GM19452 (cell line): ENCODE results near the gene GNG12.
"Not testable (repeated sequence)": the region's sequence is repeated elsewhere in the genome, so short reads cannot be mapped to it uniquely, and the experiment has no call there.

Experiments
- ATAC-seq: cut with Tn5 transposase; IDR thresholded peaks from one replicate; pipeline ENCODE4 v1.9.1; 2021; ENCODE audit not compliant: unreplicated experiment

The GNG12 gene

DNA sequence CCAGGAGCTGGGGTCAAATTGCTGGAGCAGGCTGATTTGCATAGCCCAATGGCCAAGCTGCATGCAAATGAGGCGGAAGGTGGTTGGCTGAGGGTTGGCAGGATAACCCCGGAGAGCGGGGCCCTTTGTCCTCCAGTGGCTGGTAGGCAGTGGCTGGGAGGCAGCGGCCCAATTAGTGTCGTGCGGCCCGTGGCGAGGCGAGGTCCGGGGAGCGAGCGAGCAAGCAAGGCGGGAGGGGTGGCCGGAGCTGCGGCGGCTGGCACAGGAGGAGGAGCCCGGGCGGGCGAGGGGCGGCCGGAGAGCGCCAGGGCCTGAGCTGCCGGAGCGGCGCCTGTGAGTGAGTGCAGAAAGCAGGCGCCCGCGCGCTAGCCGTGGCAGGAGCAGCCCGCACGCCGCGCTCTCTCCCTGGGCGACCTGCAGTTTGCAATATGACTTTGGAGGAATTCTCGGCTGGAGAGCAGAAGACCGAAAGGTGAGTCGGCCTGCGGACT lies 148.2 kb downstream of the GNG12 start, which contains the start of gene GADD45A:
Gene GADD45A (plus strand): TSS at position 135 of the 491 bp plus-strand sequence. CDS start 294 bp downstream, at position 429.
- ATAC-seq: peak; percentile 81

DNA sequence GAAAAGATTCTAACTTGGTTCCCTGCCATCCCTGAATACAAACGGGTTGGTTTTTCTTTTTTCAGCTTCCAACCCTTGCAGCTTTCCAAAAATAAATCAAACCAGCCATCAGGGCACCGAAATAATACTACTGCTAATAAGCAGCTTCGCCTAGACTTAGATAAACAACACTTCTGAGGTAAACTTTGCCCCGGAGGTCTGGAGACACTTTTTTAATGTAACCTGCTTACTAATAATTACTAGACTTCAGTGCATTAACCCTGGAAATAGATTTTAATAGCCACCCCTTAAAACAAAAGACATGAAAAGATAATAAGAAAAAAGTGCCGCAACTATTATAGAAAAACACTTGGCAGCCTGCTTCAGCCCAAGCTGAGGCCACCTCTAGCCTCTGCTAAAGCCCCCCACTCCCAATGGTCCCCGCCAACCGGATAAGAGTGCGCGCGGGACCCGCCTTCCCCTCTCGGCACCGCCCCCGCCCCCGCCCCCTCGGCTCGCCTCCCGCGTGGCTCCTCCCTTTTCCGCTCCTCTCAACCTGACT lies 148.7 kb downstream of the GNG12 start:
- no peak for ATAC-seq

DNA sequence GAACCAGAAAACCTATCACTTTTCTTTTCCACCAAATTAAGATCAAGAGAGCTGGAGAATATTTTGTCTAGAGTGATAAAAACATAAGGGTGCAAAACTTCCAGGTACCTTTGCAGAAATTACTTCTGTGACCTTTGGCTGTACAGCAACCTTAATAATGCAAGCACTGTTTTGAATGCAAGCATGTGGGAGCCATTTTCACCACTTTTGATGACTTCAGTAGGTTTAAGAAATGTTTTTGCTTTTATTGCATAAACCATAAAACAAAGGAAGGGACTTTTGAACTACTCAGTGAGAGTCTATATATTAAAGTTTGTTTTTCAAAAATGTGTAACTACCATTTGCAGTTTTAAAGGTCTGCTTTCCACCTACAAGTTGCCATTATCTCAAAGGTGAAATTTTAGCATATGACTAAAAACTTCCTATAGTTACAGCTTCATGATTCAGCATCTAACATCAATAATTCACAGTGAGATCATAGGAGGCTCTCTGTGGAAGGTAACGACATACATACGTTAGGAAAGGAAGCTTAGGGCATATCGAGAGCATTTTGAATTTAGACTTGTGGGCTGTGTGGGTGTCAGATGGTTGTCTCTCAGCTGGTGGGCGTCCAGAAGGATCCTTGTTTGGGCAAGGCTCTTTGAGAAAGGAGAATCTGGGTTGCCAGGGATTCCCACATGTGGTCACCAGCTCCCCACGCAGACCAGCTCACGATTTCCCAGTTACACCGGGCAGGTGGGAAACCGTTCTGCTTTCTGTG lies 149.3 kb downstream of the GNG12 start:
- no peak for ATAC-seq

DNA sequence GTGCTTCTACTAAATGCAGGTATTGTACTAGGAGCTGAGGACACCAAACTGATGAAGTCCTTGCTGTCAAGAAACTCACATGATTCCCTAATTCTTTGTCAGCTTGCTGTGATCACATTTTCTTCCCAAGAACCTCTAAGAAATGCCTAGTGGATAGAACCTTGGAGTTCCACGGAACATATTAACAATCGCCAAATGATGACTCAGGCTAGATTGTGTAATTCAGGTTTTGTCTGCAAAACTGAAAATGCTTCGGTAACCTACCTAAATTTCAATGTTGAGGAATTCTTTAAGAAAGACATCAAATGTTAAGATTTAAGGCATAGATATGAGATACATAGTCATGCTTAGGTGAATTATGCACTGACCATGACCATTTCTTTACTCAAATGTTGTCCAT lies 150.0 kb downstream of the GNG12 start:
- ATAC-seq: no peak

DNA sequence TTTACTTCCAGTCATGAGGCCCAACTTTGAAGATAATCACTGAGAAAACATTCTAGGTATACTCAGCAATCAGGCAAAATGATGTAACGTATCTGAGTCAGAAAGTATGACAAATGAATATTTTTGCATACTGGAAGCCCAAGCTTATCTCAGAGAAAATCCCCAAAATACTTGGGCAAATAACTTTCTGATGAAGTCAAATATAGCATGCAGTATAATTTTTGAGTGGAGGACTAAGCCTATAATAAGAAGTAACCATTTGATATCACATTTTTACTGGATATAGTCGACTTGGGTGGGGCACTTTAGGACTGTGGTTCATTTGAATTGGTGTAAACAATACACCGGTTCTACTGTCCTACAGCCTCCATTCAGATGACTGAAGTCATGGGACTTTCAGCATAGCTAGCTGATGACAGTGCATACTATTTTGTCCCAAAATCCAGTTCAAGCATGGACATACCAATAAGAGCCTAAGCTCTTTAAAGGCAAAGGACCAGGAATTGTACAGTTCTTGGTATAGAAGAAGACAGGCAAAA lies 150.5 kb downstream of the GNG12 start:
- no peak for ATAC-seq

DNA sequence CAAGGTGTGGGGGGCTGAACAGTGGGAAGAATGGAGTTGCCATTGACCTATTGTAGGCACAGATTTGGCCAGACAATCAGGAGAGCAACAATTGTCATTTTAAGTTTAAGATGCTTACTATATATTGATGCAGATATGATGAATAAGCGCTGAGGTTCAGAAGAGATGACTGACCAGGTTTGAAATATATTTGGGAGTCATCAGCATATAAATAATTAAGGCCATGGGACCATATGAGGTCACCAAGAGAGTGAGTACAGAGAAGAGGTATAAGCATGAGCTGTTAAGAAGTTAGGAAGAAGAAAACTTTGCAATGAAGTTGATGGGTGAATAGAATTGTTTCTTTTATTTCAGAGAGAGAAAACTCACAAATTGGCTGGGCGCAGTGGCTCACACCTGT lies 152.8 kb downstream of the GNG12 start:
- ATAC-seq: no peak

DNA sequence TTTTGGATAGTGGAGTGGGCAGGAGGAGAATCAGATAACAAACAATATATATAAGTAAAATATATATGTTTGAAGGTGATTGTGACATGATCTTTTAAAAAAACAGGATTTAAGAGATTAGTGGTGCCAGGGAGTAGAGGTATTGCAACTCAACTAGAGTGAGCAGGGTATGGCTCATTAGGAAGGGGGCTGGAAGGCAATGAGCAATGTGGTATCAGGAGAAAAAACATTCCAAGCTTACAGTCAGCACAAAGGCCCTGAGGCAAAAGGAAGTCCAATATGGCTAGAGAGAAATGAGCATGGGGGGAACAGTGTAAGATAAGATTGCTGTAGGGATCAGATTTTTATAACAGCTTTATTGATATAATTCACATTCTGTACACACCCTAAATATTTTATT lies 153.6 kb downstream of the GNG12 start:
- no peak for ATAC-seq

DNA sequence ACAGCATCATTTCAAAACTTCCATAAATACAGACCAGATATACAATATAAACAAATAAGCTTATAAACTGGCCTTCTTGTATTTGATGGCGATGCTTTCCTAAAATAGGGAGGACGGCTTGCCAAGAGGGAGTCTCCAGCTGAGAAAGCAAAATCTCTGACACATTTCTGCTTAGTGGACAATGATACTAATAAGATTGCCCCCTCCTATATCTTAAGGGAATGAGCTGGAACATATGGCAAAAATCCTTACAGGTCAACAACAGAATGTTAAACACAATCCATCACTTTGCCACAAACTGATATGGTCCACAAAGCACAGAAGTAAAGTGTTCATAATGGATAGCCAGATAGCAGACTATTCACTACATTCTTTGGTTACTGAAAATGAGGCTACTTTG lies 155.3 kb downstream of the GNG12 start:
- ATAC-seq: no peak

DNA sequence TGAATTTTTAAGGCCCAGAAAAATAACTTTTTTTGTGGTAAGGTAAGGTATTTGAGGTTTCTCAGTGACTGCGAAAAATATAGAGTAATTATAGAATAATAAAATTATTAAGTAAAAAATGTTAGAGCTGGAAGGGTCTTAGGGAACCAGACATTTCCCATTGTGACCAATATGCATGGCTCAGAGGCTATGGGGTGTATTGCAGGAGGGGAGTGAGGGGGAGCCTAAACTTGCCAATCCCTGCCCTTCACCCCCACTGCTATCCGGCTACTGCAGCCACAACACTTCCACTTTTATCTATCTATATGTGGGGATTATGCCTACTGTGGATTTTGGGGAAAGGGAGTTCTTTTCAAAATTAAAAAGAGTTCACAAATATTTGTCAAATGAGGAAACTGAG lies 155.9 kb downstream of the GNG12 start:
- ATAC-seq: no peak

DNA sequence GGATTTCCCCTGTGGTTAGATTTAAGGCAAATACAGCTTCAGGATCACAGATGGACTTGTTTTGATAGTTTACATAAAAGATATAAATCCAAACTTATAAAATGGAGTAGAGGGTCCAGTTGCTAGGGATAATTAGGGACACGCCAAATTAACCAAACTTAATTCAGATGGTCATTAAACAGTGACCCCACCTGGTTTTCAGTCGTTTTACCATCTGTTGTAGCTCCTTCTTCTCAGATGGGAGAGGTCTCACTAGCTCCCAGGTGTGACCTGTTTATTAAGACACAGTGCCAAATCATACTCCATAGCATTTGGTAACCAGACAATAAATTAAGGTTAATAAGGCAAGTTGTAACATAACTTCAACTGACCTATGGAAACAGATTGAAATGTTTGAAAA lies 156.3 kb downstream of the GNG12 start:
- no peak for ATAC-seq

DNA sequence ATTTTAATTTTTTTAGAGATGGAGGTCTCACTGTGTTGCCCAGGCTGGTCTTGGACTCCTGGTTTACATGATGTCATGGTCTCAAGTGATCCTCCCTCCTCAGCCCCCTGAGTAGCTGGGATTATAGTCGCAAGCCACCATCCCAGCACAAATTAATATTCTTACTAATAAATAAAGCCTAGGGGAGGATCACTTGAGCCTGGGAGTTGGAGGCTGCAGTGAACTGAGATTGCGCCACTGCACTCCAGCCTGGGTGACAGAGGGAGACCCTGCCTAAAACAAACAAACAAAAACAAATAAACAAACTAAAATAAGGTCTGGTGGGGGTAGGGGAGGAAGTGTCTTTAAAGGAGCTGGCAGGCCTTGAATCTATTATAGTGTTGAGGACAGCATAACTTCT lies 157.0 kb downstream of the GNG12 start:
- ATAC-seq: no peak

DNA sequence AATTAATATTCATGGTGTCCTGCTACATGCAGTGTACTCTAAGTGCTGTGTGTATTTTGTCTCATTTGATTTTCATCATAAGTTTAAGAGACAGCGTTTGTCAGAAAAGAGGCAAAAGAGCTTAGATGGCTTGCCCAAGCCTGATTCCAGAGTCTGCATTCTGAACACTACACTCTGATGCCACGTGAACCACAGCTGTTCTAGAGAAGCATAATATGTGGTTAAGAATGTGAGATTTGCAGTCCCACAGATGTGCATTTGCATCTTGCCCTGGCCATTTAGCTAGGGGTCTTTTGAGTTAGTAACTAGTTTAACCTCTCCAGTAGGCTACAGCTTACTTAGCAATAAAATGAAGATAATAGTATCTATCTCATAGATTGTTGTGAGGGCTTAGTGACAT lies 157.5 kb downstream of the GNG12 start:
- ATAC-seq: no peak

DNA sequence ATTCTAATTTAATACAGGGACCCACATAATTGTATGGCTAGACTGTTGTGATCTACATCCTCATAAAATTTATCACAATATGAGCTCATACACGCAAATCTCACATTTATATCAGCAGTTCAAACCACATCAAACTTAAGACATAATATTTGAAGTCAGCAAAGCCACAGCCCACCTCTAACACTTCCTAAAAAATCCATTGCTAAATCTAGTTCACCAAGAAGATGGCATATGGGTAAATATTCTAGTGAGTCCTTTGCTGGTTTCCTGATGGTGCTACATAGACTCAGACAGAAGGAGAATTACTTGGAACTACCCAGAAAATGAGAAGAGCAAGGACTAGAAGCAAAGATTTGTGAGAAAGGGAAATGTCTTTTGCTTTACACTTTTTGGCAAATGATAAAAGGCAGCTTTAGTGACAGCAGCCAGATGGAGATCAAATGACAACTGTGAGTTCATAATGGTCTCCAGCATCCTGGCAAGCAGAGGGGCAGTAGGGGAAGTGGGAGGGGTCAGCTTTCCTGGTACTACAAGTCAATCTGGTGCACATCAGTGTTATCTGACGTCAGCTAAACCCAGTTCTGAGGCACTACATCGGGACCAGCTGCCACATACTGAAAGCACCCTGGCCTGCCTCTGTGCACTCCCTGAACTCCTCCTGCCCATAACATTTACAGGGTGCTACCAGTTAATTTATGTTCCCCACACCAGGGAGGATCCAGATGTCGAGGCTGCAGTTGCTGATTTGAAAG lies 158.8 kb downstream of the GNG12 start:
- peak; percentile 55 for ATAC-seq

DNA sequence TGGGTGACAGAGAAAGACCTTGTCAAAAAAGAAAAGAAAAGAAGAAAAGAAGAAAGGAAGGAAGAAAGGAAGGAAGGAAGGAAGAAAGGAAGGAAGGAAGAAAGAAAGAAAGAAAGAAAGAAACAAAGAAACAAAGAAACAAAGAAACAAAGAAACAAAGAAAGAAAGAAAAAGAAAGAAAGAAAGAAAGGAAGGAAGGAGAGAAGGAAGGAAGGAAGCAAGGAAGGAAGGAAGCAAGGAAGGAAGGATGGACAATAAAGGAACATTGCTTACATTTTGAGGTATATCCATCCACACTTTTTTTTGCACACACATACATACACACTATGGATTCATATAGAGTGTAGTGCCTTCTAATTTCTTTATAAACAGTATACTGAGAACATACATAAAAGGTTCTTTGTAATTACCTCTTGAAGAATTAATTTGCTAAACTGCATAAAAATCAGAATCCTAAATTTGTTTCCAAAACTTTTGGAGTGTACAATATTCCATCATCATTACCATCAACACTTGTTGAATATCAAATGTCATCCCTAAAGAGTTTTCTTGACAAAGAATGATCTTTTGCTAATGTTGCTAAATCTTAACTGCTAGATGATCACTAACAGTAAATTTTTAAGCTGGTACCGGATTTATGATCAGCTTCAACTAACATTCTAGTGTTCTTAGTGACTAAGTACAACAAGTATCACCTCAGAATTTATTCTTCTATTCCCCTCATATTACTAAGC lies 159.6 kb downstream of the GNG12 start:
- no peak for ATAC-seq

DNA sequence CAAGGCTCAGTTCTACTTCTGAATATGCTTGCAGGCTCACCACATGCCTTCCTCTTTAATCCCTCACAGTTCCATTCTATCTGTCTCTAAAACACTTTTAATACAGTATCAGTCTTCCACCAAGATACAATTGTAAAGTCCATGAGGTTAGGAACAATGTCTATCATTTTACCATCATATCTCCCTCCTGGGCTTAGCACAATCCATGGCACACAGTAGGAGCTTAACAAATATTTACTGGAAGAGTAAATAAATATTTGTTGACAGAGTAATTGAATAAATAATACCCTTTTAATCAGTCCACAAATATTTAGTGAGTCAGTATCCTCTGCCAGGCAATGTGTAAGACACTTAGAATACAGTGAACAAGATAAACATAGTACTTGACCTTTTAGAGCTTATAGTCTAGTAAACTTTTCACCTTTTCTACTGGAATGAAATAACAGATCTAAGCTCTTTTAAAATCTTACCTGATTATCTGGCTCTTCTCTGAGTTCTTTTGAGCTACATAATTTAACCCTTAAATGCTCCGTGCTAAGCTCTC lies 160.9 kb downstream of the GNG12 start:
- no peak for ATAC-seq

DNA sequence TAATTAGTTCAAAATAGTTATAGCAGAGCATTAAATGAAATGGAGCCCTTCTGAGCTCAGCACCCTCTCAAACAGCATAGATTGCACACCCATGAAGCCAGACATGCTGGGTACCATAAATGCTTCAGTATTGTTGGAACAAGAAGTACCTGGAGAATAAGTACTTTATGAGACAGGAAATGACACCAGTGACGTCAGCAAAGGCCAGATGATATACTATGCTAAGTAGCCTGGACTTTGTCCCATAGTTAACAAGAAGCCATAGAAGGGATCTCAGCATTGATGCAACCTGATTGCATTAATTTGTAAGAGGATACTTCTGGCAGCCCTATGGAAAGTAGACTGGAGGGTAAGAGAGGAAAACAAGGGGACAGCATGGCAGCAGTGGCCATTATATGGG lies 164.6 kb downstream of the GNG12 start:
- ATAC-seq: no peak

DNA sequence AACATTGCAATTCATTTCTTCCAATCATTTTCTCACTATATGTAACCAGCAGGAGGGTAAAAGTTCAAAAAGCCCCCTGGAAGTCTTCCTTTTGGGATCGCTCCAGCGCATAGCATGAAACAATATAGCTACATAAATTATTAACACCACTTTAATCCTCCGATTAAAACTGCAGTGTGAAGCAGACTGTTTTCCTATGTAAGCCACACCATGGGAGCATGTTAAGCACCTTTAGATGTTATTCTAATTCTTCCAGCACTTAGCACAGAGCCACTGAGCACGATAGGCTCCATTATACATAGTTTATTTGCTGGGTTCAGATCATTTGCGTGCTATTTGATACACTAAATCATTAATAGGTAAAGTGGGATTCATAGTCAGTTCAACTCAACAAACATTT lies 166.6 kb downstream of the GNG12 start:
- ATAC-seq: no peak

DNA sequence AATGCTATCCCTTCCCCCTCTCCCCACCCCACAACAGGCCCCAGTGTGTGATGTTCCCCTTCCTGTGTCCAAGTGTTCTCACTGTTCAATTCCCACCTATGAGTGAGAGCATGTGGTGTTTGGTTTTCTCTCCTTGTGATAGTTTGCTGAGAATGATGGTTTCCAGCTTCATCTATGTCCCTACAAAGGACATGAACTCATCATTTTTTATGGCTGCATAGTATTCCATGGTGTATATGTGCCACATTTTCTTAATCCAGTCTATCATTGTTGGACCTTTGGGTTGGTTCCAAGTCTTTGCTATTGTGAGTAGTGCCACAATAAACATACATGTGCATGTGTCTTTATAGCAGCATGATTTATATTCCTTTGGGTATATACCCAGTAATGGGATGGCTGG lies 168.0 kb downstream of the GNG12 start:
- not testable (repeated sequence) for ATAC-seq

DNA sequence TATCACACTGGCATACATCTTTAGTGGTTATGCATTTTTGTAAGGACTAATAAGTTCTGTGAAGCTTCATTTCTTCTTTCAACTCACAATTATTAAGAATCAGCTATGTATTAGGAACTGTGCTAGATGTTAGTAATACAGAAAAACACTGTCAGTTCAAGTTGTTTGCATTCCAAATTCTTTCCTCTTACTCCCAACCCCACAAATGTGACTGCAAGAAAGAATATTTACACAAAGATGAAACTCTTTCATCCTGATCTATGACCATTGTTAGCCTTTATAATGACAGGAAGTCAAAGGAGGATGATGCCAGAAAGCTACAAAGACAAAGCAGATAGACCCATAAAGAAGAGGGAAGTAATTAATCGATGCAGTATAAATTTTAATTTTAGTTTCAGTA lies 169.2 kb downstream of the GNG12 start:
- ATAC-seq: no peak

DNA sequence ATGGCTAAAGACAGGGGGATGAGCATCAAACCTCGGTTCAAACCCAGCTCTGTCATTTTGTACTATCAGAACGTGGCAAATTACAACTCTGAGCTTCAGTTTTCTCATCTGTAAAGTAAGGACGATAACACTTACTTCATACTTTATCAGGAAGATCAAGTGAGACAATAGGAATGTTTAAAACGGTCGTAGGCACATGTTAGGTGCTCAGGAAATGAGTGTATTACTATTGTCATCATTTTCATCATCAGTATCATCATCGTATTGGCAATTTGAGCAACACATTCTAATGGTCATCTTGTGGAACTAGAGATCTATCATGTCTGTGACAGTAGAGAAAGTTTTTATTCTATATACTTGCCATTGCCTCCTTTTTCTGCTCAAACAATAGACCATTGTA lies 170.4 kb downstream of the GNG12 start:
- no peak for ATAC-seq

DNA sequence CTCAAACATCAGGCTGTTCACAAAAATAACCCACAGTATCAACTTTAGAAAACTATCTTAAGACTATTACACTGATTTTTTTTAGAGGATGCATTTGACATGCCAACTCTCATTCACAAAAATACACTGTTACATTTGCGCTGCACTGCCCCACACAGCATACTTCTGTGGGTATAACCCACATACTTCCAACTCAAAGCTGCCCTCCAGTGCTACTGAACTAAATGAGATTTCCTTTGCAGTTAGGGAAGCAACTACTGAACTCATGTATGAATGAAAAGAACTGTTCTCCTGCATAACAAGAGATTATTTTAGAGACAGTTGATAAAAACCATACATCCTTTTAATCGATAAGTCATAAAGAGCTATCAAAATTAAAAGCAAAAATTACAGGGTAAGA lies 174.0 kb downstream of the GNG12 start:
- ATAC-seq: no peak
